ENCODE data around the gene ADRM1. TPM values are rescaled to one million over a fixed set of nuclear protein-coding genes. Genes with fewer than 3 reads are reported as not detected.

ADRM1 gene
- polyA plus RNA-seq, 2 of the 4 experiments (the other 2 are of a cell fraction): 87.9 to 130 TPM

DNA sequence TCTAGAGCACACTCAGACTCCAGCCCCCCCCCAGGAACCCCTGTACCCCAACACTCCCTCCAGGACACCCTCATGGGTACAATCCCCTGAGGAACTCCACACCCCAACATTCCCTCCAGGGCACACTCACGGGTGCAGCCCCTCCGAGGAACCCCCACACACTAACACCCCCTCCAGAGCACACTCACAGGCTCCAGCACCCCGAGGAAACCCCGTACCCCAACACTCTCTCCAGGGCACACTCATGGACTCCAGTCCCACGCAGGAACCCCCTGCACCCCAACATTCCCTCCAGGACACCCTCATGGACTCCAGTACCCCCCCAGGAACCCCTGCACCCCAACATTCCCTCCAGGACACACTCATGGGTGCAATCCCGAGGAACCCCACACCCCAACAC lies 32.7 kb downstream of the ADRM1 start:
- Histone ChIP-seq H3K4me3 (no peak overlapping the region), H3K4me2 (no peak overlapping the region), H3K9me3 (no peaks in the 10 kb centered on the region), H3K27ac (no peak overlapping the region), H3K4me1 (no peaks in the 10 kb centered on the region; the same call in 2 of the 3 replicates)
- ATAC-seq (no peak), DNase-seq (ENCODE audit: low read depth in 1 of 2, low spot score in 1 of 2) (no peak), FAIRE-seq (no peak)
- WGBS (ENCODE audit: missing lambda C conversion rate): 95% methylated on average over 5 of the region's 6 CpGs
- POLR2A ChIA-PET: no interaction called here
- CTCF ChIA-PET: interaction anchor here (1.7 kb wide), 1 partner anchor 47 kb away, joined by 6 read pairs; no protein-coding TSS in a partner anchor
- TF ChIP-seq MAZ (IDR thresholded peaks at IDR 0.05; ENCODE audit: borderline replicate concordance, low read depth, low read length) (no peak), JUNB (IDR thresholded peaks at IDR 0.05) (no peak), HOXA7 (CRISPR knock-in tag; IDR thresholded peaks at IDR 0.05) (no peak), MAFK (IDR thresholded peaks at IDR 0.05; ENCODE audit: partially characterized antibody) (no peak), BHLHE40 (IDR thresholded peaks at IDR 0.05; ENCODE audit: low read depth, low read length) (no peak), POLR2A (IDR thresholded peaks at IDR 0.05; ENCODE audit: low read length) (no peak), RARB (CRISPR knock-in tag; IDR thresholded peaks at IDR 0.05) (no peak), PHF8 (IDR thresholded peaks at IDR 0.05; ENCODE audit: borderline replicate concordance, low read depth) (no peak)
- TF ChIP-seq, protein P1, sequence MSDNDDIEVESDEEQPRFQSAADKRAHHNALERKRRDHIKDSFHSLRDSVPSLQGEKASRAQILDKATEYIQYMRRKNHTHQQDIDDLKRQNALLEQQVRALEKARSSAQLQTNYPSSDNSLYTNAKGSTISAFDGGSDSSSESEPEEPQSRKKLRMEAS (IDR thresholded peaks at IDR 0.05): no peak
- TF ChIP-seq, protein P2, sequence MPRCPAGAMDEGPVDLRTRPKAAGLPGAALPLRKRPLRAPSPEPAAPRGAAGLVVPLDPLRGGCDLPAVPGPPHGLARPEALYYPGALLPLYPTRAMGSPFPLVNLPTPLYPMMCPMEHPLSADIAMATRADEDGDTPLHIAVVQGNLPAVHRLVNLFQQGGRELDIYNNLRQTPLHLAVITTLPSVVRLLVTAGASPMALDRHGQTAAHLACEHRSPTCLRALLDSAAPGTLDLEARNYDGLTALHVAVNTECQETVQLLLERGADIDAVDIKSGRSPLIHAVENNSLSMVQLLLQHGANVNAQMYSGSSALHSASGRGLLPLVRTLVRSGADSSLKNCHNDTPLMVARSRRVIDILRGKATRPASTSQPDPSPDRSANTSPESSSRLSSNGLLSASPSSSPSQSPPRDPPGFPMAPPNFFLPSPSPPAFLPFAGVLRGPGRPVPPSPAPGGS (IDR thresholded peaks at IDR 0.05): no peak

DNA sequence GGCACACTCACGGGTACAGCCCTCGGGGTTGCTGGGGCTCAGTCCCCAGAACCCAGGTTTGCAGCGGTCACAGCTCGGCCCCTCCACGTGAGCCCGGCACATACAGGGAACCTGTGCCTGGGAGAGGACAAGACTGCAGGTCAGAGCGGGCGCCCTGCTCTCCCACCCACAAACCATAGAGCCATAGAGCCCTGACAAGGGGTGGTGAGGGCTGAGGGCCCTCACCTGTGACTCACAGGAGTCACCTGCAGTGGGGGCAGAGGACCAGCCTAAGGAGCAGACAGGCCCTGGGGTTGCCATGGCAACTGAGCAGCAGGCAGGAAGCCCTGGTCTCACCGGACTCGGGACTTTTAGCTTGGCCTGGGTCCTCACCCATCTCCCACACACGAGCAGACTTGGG lies 33.5 kb downstream of the ADRM1 start:
- no peak for DNase-seq (ENCODE audit: low read depth in 1 of 2, low spot score in 1 of 2)
- peak overlapping the region in 1 of 2 experiments; percentile 11; a peak in 1 of 6 replicates for H3K27ac ChIP-seq
- H3K4me3 ChIP-seq: no peak overlapping the region
- no peaks in the 10 kb centered on the region for H3K9me3 ChIP-seq
- WGBS (ENCODE audit: missing lambda C conversion rate): 78% methylated on average over 6 of the region's 11 CpGs
- ATAC-seq: peak; percentile 4 to 5; a peak in 3 of 6 replicates
- POLR2A ChIA-PET: no interaction called here
- H3K4me2 ChIP-seq: no peak overlapping the region
- TF ChIP-seq ESRRA (IDR thresholded peaks at IDR 0.05; ENCODE audit: borderline replicate concordance, low read length) (no peak), HOXB5 (CRISPR knock-in tag; IDR thresholded peaks at IDR 0.05) (no peak), MYC (IDR thresholded peaks at IDR 0.05; ENCODE audit: borderline replicate concordance, low read length) (no peak), POLR2AphosphoS2 (conservative IDR thresholded peaks at IDR 0.05; ENCODE audit: low read length) (no peak), FOXS1 (CRISPR knock-in tag; IDR thresholded peaks at IDR 0.05) (no peak), CHD4 (IDR thresholded peaks at IDR 0.05; ENCODE audit: borderline replicate concordance) (no peak), PHF8 (IDR thresholded peaks at IDR 0.05; ENCODE audit: borderline replicate concordance, low read depth) (no peak), ZSCAN20 (CRISPR knock-in tag; IDR thresholded peaks at IDR 0.05) (no peak)
- TF ChIP-seq, protein P3, sequence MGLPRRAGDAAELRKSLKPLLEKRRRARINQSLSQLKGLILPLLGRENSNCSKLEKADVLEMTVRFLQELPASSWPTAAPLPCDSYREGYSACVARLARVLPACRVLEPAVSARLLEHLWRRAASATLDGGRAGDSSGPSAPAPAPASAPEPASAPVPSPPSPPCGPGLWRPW (IDR thresholded peaks at IDR 0.05): no peak
- TF ChIP-seq, protein P4, sequence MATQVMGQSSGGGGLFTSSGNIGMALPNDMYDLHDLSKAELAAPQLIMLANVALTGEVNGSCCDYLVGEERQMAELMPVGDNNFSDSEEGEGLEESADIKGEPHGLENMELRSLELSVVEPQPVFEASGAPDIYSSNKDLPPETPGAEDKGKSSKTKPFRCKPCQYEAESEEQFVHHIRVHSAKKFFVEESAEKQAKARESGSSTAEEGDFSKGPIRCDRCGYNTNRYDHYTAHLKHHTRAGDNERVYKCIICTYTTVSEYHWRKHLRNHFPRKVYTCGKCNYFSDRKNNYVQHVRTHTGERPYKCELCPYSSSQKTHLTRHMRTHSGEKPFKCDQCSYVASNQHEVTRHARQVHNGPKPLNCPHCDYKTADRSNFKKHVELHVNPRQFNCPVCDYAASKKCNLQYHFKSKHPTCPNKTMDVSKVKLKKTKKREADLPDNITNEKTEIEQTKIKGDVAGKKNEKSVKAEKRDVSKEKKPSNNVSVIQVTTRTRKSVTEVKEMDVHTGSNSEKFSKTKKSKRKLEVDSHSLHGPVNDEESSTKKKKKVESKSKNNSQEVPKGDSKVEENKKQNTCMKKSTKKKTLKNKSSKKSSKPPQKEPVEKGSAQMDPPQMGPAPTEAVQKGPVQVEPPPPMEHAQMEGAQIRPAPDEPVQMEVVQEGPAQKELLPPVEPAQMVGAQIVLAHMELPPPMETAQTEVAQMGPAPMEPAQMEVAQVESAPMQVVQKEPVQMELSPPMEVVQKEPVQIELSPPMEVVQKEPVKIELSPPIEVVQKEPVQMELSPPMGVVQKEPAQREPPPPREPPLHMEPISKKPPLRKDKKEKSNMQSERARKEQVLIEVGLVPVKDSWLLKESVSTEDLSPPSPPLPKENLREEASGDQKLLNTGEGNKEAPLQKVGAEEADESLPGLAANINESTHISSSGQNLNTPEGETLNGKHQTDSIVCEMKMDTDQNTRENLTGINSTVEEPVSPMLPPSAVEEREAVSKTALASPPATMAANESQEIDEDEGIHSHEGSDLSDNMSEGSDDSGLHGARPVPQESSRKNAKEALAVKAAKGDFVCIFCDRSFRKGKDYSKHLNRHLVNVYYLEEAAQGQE (IDR thresholded peaks at IDR 0.05): no peak
- TF ChIP-seq, protein P2 (IDR thresholded peaks at IDR 0.05): no peak
- TF ChIP-seq, protein P5, sequence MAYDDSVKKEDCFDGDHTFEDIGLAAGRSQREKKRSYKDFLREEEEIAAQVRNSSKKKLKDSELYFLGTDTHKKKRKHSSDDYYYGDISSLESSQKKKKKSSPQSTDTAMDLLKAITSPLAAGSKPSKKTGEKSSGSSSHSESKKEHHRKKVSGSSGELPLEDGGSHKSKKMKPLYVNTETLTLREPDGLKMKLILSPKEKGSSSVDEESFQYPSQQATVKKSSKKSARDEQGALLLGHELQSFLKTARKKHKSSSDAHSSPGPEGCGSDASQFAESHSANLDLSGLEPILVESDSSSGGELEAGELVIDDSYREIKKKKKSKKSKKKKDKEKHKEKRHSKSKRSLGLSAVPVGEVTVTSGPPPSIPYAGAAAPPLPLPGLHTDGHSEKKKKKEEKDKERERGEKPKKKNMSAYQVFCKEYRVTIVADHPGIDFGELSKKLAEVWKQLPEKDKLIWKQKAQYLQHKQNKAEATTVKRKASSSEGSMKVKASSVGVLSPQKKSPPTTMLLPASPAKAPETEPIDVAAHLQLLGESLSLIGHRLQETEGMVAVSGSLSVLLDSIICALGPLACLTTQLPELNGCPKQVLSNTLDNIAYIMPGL (CRISPR knock-in tag; IDR thresholded peaks at IDR 0.05; ENCODE audit: borderline replicate concordance): no peak
- TF ChIP-seq, protein P6, sequence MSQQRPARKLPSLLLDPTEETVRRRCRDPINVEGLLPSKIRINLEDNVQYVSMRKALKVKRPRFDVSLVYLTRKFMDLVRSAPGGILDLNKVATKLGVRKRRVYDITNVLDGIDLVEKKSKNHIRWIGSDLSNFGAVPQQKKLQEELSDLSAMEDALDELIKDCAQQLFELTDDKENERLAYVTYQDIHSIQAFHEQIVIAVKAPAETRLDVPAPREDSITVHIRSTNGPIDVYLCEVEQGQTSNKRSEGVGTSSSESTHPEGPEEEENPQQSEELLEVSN (IDR thresholded peaks at IDR 0.05; ENCODE audit: borderline replicate concordance, low read depth): no peak
- CTCF ChIA-PET: interaction anchor here (0.9 kb wide), 1 partner anchor 46 kb away, joined by 5 read pairs; no protein-coding TSS in a partner anchor
- no peaks in the 10 kb centered on the region; the same call in 2 of the 3 replicates for H3K4me1 ChIP-seq
- no peak for FAIRE-seq
